PFSK-1 (cell line): ENCODE results near the gene AP3B1.

Experiments
- FOXP2 ChIP-seq: optimal IDR thresholded peaks from 2 replicates; pipeline ENCODE3; 2011; ENCODE audit warnings: borderline replicate concordance, control low read depth, inconsistent platforms; ENCODE audit not compliant: insufficient read depth; ENCODE audit errors: extremely low read length, extremely low read depth
- POLR2AphosphoS5 ChIP-seq: IDR thresholded peaks from 2 replicates; pipeline ENCODE4 v1.6.1; 2012; ENCODE audit warnings: low read depth, mild to moderate bottlenecking, control low read depth, low read length, moderate library complexity
- SIN3A ChIP-seq: IDR thresholded peaks from 2 replicates; pipeline ENCODE4 v1.6.1; 2012; ENCODE audit warnings: mild to moderate bottlenecking, low read length, moderate library complexity, borderline replicate concordance; ENCODE audit not compliant: insufficient read depth
- TAF1 ChIP-seq: IDR thresholded peaks from 2 replicates; pipeline ENCODE4 v1.6.1; 2012; ENCODE audit warnings: low read length, control low read depth, borderline replicate concordance; ENCODE audit not compliant: insufficient read depth
- TF ChIP-seq, protein P1 (sequence below), 2 experiments: IDR thresholded peaks; 2 replicates each; pipeline versions ENCODE4 v1.6.1 to v1.8.0; 2011 to 2012; ENCODE audit warnings: low read depth in 2 of 2, low read length in 2 of 2, control low read depth in 1 of 2, inconsistent platforms in 1 of 2, mild to moderate bottlenecking in 1 of 2, moderate library complexity in 1 of 2; ENCODE audit not compliant: insufficient read depth in 1 of 2

The AP3B1 gene

DNA sequence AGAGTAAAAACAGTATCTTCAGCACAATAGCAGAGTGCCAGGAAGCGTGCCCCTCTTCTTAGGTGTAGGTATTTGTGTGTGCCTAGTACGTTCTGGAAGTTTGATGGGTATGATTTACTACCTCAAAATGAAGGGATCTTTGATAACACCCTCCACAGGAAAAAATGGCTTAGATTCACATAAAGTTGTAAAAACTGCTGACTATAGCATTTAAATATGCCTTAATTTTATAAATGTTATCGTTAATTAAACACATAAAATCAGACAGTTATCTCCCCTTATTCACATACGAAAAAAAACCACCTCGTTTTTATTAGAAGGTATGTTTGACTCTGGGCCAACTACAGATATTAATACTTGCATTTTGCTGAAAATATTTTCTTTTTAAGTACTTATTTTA, 274.8 kb downstream of the AP3B1 start:
- TF ChIP-seq POLR2AphosphoS5 (no peak), FOXP2 (no peak), SIN3A (no peak), TAF1 (no peak)
- TF ChIP-seq, protein P1, sequence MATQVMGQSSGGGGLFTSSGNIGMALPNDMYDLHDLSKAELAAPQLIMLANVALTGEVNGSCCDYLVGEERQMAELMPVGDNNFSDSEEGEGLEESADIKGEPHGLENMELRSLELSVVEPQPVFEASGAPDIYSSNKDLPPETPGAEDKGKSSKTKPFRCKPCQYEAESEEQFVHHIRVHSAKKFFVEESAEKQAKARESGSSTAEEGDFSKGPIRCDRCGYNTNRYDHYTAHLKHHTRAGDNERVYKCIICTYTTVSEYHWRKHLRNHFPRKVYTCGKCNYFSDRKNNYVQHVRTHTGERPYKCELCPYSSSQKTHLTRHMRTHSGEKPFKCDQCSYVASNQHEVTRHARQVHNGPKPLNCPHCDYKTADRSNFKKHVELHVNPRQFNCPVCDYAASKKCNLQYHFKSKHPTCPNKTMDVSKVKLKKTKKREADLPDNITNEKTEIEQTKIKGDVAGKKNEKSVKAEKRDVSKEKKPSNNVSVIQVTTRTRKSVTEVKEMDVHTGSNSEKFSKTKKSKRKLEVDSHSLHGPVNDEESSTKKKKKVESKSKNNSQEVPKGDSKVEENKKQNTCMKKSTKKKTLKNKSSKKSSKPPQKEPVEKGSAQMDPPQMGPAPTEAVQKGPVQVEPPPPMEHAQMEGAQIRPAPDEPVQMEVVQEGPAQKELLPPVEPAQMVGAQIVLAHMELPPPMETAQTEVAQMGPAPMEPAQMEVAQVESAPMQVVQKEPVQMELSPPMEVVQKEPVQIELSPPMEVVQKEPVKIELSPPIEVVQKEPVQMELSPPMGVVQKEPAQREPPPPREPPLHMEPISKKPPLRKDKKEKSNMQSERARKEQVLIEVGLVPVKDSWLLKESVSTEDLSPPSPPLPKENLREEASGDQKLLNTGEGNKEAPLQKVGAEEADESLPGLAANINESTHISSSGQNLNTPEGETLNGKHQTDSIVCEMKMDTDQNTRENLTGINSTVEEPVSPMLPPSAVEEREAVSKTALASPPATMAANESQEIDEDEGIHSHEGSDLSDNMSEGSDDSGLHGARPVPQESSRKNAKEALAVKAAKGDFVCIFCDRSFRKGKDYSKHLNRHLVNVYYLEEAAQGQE (IDR thresholded peaks at IDR 0.05; ENCODE audit: insufficient read depth in 1 of 2, low read depth in 2 of 2, low read length in 2 of 2): no peak

DNA sequence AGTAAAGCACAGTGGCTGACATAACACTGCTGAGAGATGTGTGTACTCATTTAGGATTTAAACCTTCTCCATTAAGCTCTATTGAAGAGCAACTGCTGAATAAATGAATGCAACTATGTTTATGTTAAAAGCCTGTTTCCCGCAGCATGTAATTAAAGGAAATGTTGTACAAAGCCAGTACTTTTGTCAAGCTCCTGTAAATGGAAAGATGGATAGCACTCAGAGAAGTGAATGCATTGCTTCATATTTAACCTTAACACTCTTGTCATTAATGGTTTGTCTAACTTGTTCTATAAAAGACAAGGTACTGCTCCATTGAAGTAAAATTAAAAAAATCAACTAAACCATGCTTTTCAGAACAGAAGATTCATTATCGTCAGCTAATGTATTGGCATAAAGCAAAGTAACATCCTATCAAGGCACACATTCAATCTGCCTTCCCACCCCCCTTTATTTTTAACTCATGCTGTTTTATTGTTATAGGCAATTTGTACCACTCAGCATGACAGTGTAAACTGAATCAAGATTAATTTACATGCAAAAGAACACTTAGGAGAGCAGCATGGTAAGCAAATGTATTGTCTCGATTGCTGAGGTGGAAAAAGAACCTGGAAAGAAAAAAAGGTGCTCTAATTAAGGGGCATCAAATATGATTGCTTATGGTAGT, 277.5 kb downstream of the AP3B1 start:
- TF ChIP-seq TAF1 (no peak), FOXP2 (no peak), SIN3A (no peak), POLR2AphosphoS5 (no peak)
- TF ChIP-seq, protein P1 (IDR thresholded peaks at IDR 0.05; ENCODE audit: insufficient read depth in 1 of 2, low read depth in 2 of 2, low read length in 2 of 2): no peak

DNA sequence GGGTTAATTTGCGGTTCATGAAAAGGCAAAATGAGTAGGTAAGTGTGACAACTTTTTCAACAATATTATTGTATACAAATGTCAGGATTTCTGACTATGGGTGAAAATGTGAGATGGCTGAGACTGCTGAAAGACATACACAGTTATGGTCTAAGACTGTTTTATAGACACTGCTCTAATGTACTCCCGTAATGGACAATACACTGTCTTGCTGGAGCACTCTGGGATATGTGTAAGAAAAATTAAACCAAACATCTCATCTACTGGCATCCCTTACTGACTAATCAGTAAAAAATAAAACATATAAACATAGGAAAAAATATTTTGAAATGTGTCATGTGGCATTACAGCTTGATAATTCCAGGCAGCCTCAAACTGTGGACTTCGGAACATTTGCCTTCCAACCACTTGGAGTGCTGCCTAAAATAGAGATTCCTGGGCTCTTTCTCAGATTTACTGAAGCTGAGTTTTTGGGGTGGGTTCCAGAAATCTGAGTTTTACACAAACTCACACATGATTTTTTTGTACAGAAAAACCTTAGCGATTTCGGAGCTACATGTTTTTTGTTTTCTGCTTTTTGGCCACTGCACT, 284.5 kb downstream of the AP3B1 start:
- no peak for TF ChIP-seq POLR2AphosphoS5

DNA sequence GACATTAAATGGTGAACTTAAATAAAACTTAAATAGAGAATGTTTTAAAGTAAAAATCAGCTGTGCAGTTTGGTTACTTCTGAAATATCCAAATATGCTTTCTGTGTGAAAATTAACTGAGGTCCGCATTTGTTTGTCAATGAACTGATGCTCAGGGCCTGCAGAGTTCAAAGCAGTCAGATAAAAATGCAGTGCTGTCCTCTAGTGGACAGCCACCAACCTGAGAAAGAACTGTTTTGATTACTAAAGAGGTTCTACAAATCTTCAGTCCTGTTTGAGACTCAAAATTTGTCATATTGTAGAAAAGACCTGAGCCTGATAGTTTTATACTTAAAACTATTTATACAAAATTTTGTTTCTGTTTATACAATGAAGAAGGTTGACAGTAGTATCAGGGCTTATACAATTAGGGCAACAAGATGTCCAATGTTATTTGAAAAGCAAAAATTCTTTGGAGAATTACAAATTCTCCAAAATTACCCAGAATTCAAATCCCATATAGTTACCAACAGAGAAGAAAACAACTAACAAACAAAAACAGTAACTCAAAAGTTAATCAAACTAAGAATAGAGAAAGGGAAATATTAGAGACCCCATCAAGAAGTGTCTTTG, 286.0 kb downstream of the AP3B1 start:
- no peak for TF ChIP-seq POLR2AphosphoS5
- TF ChIP-seq SIN3A: no peak
- TF ChIP-seq, protein P1 (IDR thresholded peaks at IDR 0.05; ENCODE audit: insufficient read depth in 1 of 2, low read depth in 2 of 2, low read length in 2 of 2): no peak
- TF ChIP-seq TAF1: no peak
- TF ChIP-seq FOXP2: no peak

DNA sequence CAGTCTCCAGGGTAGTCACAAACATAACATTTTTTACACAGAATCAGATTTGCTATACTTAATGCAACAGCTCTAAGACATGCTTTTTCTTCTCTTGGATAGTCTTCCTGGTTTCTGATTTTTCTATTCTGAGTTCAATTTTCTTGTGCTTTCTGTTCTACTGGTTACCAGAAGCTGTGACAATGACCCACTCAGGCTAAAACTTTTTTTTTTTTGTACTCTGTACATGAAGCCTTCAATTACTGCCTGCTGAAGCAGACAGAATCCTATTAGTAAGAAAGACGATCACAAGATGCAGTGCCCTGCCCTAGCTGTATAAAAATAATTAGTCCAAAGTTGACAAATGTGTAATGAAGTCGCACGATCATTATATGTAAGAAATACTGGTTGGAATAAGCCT, 287.3 kb downstream of the AP3B1 start:
- no peak for TF ChIP-seq SIN3A
- TF ChIP-seq, protein P1 (IDR thresholded peaks at IDR 0.05; ENCODE audit: insufficient read depth in 1 of 2, low read depth in 2 of 2, low read length in 2 of 2): no peak
